WTC11 (cell line): Measurements from ENCODE around the gene PEX10.

Experiments
- ZNF121 ChIP-seq: sonication (generic); formaldehyde crosslinking; IDR thresholded peaks from 2 replicates; pipeline ENCODE4 v1.8.0; 2023; ENCODE audit warnings: missing genetic modification reagents
- ZNF232 ChIP-seq: sonication (generic); formaldehyde crosslinking; IDR thresholded peaks from 2 replicates; pipeline ENCODE4 v1.8.0; 2022; ENCODE audit warnings: mild to moderate bottlenecking, missing genetic modification reagents
- ZNF396 ChIP-seq: fragments of 250-450 bp; sonication (Bioruptor Pico); IDR thresholded peaks from 2 replicates; pipeline ENCODE4 v1.8.0; 2021; ENCODE audit warnings: mild to moderate bottlenecking, moderate library complexity, borderline replicate concordance

- TF ChIP-seq ZNF121 (CRISPR knock-in tag), result no peak
- TF ChIP-seq ZNF396, result no peak
- no peak for TF ChIP-seq ZNF232 (CRISPR knock-in tag)
These were observed 18.1 kb downstream of the PEX10 start for GRCh38 chr1:2394220-2394619.
